Measurements from ENCODE around the gene ASIC4. TPM values are rescaled to one million over a fixed set of nuclear protein-coding genes. Genes with fewer than 3 reads are reported as not detected.

ASIC4 gene
- total and polyA plus RNA-seq, 2 of the 8 experiments (the other 6 are each of a cell fraction or from before 2014, with no cell fraction given): 0.12 to 0.22 TPM

GRCh38 chr2:219581346-219581745, 67.1 kb downstream of the ASIC4 start (continued):
- no peak for TF ChIP-seq JUN (IDR thresholded peaks at IDR 0.05; ENCODE audit: low read depth, low read length)

Small RNA genes lying within 50 kb of the gene (microRNA-seq; reads per million reads assigned to microRNA genes)
- 0 to 0.61 reads per million in 2 experiments for gene MIR3132 (ENCODE audit: borderline microRNAs expressed in 2 of 2, borderline number of aligned reads in 2 of 2, borderline replicate concordance in 1 of 2)

Small RNA genes lying within 50 kb of the gene (small RNA-seq; reads per million reads assigned to genes)
- 1.0 reads per million for gene MIR3132 (ENCODE audit: insufficient read depth)

Other genes with a start within 250 kb of the ASIC4 start
- 26.3 and 33.5 TPM in 2 replicates for gene DNAJB2, start 235.1 kb upstream of the ASIC4 start, total RNA-seq (2021; fragmentation: NEBNext Ultra II Directional; extraction: Animal tissue kit (Norgen Biotek cat#: 25700))
- 21.0 and 28.6 TPM in 2 replicates for gene DNAJB2, start 235.1 kb upstream of the ASIC4 start, polyA plus RNA-seq (2011; rRNA removed)
- gene PTPRN, start 205.1 kb upstream of the ASIC4 start, total RNA-seq (2021; fragmentation: NEBNext Ultra II Directional; extraction: Animal tissue kit (Norgen Biotek cat#: 25700)): 5.2 and 5.4 TPM in 2 replicates
- gene PTPRN, start 205.1 kb upstream of the ASIC4 start, polyA plus RNA-seq (2011; rRNA removed): 8.2 and 17.4 TPM in 2 replicates
- gene RESP18, start 181.7 kb upstream of the ASIC4 start, total RNA-seq (2021; fragmentation: NEBNext Ultra II Directional; extraction: Animal tissue kit (Norgen Biotek cat#: 25700)): not detected in 2 replicates
- 0.11 TPM in 1 of 2 replicates, not detected in the other for gene RESP18, start 181.7 kb upstream of the ASIC4 start, polyA plus RNA-seq (2011; rRNA removed)
- gene DNPEP, start 126.6 kb upstream of the ASIC4 start, total RNA-seq (2021; fragmentation: NEBNext Ultra II Directional; extraction: Animal tissue kit (Norgen Biotek cat#: 25700)): 59.8 and 64.2 TPM in 2 replicates
- 109 and 142 TPM in 2 replicates for gene DNPEP, start 126.6 kb upstream of the ASIC4 start, polyA plus RNA-seq (2011; rRNA removed)
- 1.5 and 1.8 TPM in 2 replicates for gene DES, start 96.1 kb upstream of the ASIC4 start, total RNA-seq (2021; fragmentation: NEBNext Ultra II Directional; extraction: Animal tissue kit (Norgen Biotek cat#: 25700))
- 3.8 and 4.3 TPM in 2 replicates for gene DES, start 96.1 kb upstream of the ASIC4 start, polyA plus RNA-seq (2011; rRNA removed)
- gene SPEG, start 79.6 kb upstream of the ASIC4 start, total RNA-seq (2021; fragmentation: NEBNext Ultra II Directional; extraction: Animal tissue kit (Norgen Biotek cat#: 25700)): 32.0 and 36.7 TPM in 2 replicates
- 19.9 and 37.1 TPM in 2 replicates for gene SPEG, start 79.6 kb upstream of the ASIC4 start, polyA plus RNA-seq (2011; rRNA removed)
- 34.3 and 35.3 TPM in 2 replicates for gene GMPPA, start 15.6 kb upstream of the ASIC4 start, total RNA-seq (2021; fragmentation: NEBNext Ultra II Directional; extraction: Animal tissue kit (Norgen Biotek cat#: 25700))
- 98.8 and 101 TPM in 2 replicates for gene GMPPA, start 15.6 kb upstream of the ASIC4 start, polyA plus RNA-seq (2011; rRNA removed)
- 62.9 and 68.1 TPM in 2 replicates for gene CHPF, start 29.3 kb downstream of the ASIC4 start, total RNA-seq (2021; fragmentation: NEBNext Ultra II Directional; extraction: Animal tissue kit (Norgen Biotek cat#: 25700))
- 67.3 and 103 TPM in 2 replicates for gene CHPF, start 29.3 kb downstream of the ASIC4 start, polyA plus RNA-seq (2011; rRNA removed)
- 10.2 and 11.0 TPM in 2 replicates for gene TMEM198, start 29.5 kb downstream of the ASIC4 start, total RNA-seq (2021; fragmentation: NEBNext Ultra II Directional; extraction: Animal tissue kit (Norgen Biotek cat#: 25700))
- gene TMEM198, start 29.5 kb downstream of the ASIC4 start, polyA plus RNA-seq (2011; rRNA removed): 10.4 and 15.4 TPM in 2 replicates
- gene OBSL1, start 57.1 kb downstream of the ASIC4 start, total RNA-seq (2021; fragmentation: NEBNext Ultra II Directional; extraction: Animal tissue kit (Norgen Biotek cat#: 25700)): 127 and 135 TPM in 2 replicates
- gene OBSL1, start 57.1 kb downstream of the ASIC4 start, polyA plus RNA-seq (2011; rRNA removed): 116 and 205 TPM in 2 replicates
- 0.65 and 0.73 TPM in 2 replicates for gene INHA, start 57.8 kb downstream of the ASIC4 start, total RNA-seq (2021; fragmentation: NEBNext Ultra II Directional; extraction: Animal tissue kit (Norgen Biotek cat#: 25700))
- 2.7 and 4.3 TPM in 2 replicates for gene INHA, start 57.8 kb downstream of the ASIC4 start, polyA plus RNA-seq (2011; rRNA removed)
- 24.1 and 29.6 TPM in 2 replicates for gene STK11IP, start 83.4 kb downstream of the ASIC4 start, total RNA-seq (2021; fragmentation: NEBNext Ultra II Directional; extraction: Animal tissue kit (Norgen Biotek cat#: 25700))
- 18.5 and 26.5 TPM in 2 replicates for gene STK11IP, start 83.4 kb downstream of the ASIC4 start, polyA plus RNA-seq (2011; rRNA removed)
- 6.5 and 7.4 TPM in 2 replicates for gene SLC4A3, start 113.1 kb downstream of the ASIC4 start, total RNA-seq (2021; fragmentation: NEBNext Ultra II Directional; extraction: Animal tissue kit (Norgen Biotek cat#: 25700))
- 4.8 and 8.2 TPM in 2 replicates for gene SLC4A3, start 113.1 kb downstream of the ASIC4 start, polyA plus RNA-seq (2011; rRNA removed)